Posterior vena cava (tissue), 2 donors: ENCODE results near the gene ZNF672. TPM values are rescaled to one million over a fixed set of nuclear protein-coding genes. Genes with fewer than 3 reads are reported as not detected.
"Not testable (repeated sequence)": the region's sequence is repeated elsewhere in the genome, so short reads cannot be mapped to it uniquely, and the experiment has no call there.

Experiments used
- DNase-seq: peaks from one replicate; pipeline ENCODE4 v3.0.0-alpha.2; 2020; ENCODE audit warnings: low spot score
- intact Hi-C, 2 donors: fragments of 100-400 bp; cut with DNase I; formaldehyde crosslinking; loops; one replicate each; pipeline versions ENCODE4 v1.14.1 to v1.14.2; 2022 to 2023
- total RNA-seq, 2 donors: library from RNA; stranded (reverse); fragmentation: NEBNext Ultra II Directional; extraction: Animal tissue kit (Norgen Biotek cat#: 25700); gene quantifications; one replicate each; pipeline ENCODE4 v1.2.1, GENCODE V29; 2021
- donor health status: DM: yes; HTN: yes; CAD: no.
- donor health status: DM: yes; HTN: yes; CAD: no.

The ZNF672 gene
- total RNA-seq, 2 donors from 2014 or later, result 17.6 to 23.4 TPM

- intact Hi-C loops, result no loop called here
- DNase-seq, result peak; percentile 98
Measured at GRCh38 chr1:248825909-248826760, 11.9 kb upstream of the ZNF672 start, which contains the start of gene SH3BP5L. SH3BP5L (minus strand) TSS chr1:248825915; CDS start chr1:248824935, 980 bp downstream.

DNA sequence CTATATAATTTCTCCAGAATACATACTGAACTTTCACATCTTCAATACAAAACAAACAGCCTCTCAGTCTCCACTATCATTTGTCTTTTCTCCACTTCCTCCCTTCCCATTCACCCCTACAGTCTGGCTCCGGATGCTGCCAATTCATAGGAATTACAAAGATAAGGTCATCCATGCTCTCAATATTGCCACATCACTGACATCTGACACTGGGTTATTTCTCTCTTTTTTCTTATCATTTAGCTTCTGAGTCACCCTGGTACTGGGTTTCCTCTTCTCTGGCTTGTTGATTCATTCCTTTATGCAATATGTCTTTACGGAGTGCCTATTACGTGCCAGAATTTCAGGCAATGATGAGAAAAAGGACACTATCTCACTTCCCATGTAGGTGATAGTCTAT lies 9.2 kb upstream of the ZNF672 start:
- DNase-seq, result no peak
- intact Hi-C loops, result no loop called here

DNA sequence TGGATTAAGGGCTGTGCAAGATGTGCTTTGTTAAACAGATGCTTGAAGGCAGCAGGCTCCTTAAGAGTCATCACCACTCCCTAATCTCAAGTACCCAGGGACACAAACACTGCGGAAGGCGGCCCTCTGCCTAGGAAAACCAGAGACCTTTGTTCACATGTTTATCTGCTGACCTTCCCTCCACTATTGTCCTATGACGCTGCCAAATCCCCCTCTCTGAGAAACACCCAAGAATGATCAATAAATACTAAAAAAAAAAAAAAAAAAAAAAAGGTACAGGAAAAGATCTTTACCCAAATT lies 7.4 kb upstream of the ZNF672 start:
- intact Hi-C loops, result not testable (repeated sequence)

GRCh38 chr1:248831842-248832241 lies 6.2 kb upstream of the ZNF672 start:
- DNase-seq, result no peak
- intact Hi-C loops, result no loop called here

More for the DNA sequence above, 7.4 kb upstream of the ZNF672 start:
- peak; percentile 17 for DNase-seq

- intact Hi-C loops, result no loop called here
- peak; percentile 23 for DNase-seq
Measured at GRCh38 chr1:248834343-248834940, 3.6 kb upstream of the ZNF672 start.

GRCh38 chr1:248837045-248837780 lies 811 bp upstream of the ZNF672 start:
- DNase-seq, result peak; percentile 24
- intact Hi-C loops, result no loop called here

GRCh38 chr1:248838357-248839167 lies 538 bp downstream of the ZNF672 start:
- intact Hi-C loops, result no loop called here
- peak; percentile 98 for DNase-seq

DNA sequence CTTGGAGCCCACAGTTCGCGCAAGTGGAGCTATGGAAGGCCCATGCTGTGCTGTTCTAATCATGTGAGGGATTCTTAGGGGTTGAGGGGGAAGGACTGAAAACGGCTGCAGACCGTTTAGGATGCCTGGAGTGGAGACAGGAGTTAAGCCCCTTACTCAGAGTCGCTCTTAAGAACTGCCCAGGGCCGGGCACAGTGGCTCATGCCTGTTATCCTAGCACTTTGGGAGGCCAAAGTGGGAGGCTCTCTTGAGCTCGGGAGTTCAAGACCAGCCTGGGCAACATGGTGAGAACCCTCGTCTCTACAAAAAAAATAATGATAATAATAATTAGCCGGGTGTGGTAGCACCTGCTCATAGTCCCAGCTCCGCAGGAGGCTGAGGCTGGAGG lies 1.1 kb downstream of the ZNF672 start:
- DNase-seq, result no peak
- intact Hi-C loops, result no loop called here

DNA sequence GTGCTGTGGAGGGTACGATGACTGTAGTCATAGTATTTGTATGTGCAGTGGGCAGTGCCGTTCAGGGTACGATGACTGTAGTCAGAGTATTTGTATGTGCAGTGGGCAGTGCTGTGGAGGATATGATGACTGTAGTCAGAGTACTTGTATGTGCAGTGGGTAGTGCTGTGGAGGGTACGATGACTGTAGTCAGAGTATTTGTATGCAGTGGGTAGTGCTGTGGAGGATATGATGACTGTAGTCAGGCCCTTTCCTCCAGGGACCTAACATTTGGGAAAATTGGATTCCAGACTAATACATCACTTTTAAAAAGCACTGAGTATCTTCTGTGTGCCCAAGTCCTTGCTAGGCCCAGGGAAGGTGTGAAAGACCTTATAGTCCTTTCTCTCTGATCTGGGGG lies 2.9 kb downstream of the ZNF672 start:
- intact Hi-C loops, result no loop called here
- no peak for DNase-seq

- intact Hi-C loops, result no loop called here
Measured at GRCh38 chr1:248841702-248842395, 3.8 kb downstream of the ZNF672 start.

GRCh38 chr1:248842781-248843331 lies 4.8 kb downstream of the ZNF672 start:
- DNase-seq, result no peak
- intact Hi-C loops, result no loop called here

More at GRCh38 chr1:248841702-248842395, 3.8 kb downstream of the ZNF672 start:
- DNase-seq, result peak; percentile 83

- intact Hi-C loops, result no loop called here
- DNase-seq, result no peak
Measured at GRCh38 chr1:248843687-248844086, 5.7 kb downstream of the ZNF672 start.

GRCh38 chr1:248844526-248844925 lies 6.5 kb downstream of the ZNF672 start:
- intact Hi-C loops, result no loop called here
- peak; percentile 40 for DNase-seq

DNA sequence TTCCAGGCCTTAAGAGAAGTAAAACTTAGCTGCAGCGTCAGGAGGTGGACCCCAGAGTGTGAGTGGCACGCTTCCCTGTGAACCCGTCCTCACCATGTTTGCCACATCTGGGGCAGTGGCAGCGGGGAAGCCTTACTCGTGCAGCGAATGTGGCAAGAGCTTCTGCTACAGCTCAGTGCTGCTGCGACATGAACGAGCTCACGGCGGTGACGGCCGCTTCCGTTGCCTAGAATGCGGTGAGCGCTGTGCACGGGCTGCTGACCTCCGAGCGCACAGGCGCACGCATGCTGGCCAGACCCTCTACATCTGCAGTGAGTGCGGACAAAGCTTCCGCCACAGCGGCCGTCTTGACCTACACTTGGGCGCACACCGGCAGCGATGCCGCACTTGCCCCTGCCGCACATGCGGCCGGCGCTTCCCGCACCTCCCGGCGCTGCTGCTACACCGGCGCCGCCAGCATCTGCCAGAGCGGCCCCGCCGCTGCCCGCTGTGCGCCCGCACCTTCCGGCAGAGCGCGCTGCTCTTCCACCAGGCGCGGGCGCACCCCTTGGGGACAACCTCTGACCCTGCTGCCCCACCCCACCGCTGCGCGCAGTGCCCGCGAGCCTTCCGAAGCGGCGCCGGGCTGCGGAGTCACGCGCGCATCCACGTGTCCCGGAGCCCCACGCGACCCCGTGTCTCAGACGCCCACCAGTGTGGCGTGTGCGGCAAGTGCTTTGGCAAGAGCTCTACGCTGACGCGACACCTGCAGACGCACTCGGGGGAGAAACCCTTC lies 9.3 kb downstream of the ZNF672 start:
- no peak for DNase-seq
- intact Hi-C loops, result no loop called here

DNA sequence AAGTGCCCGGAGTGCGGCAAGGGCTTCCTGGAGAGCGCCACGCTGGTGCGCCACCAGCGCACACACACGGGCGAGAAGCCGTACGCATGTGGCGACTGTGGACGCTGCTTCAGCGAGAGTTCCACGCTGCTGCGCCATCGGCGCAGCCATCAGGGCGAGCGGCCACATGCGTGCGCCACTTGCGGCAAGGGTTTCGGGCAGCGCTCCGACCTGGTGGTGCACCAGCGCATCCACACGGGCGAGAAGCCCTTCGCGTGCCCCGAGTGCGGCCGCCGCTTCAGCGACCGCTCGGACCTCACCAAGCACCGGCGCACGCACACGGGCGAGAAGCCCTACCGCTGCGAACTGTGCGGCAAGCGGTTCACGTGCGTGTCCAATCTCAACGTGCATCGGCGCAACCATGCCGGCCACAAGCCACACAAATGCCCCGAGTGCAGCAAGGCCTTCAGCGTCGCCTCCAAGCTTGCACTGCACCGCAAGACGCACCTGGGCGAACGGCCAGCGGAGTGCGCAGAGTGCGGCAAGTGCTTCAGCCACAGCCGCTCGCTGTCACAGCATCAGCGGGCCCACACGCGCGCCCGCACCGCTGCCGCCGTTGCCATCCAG lies 10.0 kb downstream of the ZNF672 start:
- DNase-seq, result no peak
- intact Hi-C loops, result no loop called here

DNA sequence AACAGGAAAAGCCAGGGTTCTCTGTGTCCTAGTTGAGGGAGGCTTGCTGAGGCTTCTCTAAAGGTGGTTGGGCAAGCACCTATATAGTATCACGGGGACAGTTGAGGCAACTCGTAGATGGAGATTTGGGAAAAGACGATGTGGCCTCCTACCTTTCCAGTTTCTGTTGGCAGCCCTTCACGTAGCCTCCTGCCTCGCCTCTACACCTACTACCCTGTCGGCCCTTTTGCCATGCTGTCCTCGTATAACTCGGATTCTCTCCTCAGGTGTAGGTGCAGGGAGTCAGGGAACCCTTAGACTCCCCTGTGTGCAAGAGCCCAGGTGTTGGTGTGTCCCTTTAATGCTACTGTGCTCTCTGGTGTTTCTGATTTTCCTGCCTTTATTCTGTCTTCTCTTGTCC lies 10.6 kb downstream of the ZNF672 start:
- DNase-seq, result no peak
- intact Hi-C loops, result no loop called here

DNA sequence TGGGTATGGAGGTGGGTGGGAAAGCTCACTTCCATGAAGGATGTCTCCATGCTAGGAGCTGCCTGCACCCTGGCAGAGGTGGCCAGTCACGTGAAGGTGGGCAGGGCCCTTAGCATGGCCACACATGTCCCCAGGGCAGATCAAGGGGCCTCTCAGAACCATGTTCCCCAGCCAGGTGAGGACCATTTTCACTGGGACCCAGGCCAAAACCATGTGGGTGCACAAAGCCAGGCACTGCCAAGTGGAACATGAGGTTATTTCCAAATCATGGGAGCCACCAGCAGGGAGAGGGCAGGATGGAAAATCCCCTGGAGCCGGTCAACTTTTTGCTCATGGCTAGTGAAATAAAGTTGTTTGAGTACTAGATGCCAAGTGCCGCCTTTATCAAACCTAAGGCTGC lies 11.1 kb downstream of the ZNF672 start:
- intact Hi-C loops, result no loop called here
- no peak for DNase-seq
